Epithelial cell of proximal tubule (primary cell): Measurements from ENCODE around the gene L3MBTL1. TPM values are rescaled to one million over a fixed set of nuclear protein-coding genes. Genes with fewer than 3 reads are reported as not detected.

Experiments
- DNase-seq: peaks from one replicate; pipeline ENCODE4 v3.0.0-alpha.2; 2011; ENCODE audit warnings: low read depth
- H3K4me3 ChIP-seq: 2 replicates; pipeline ENCODE4 v1.5.1; 2011; ENCODE audit warnings: low read depth, mild to moderate bottlenecking, low read length
- CTCF ChIP-seq: conservative IDR thresholded peaks from 2 replicates; pipeline ENCODE4 v1.5.1; 2012; ENCODE audit warnings: low read depth, mild to moderate bottlenecking, low read length
- total RNA-seq: library from RNA; depleted of rRNA; stranded (reverse); fragments of >200 nt; gene quantifications from 2 replicates; pipeline ENCODE4 v1.2.3, GENCODE V29; 2015

The L3MBTL1 gene
- 3.5 and 5.2 TPM in 2 replicates for total RNA-seq

GRCh38 chr20:43507150-43508080, at the start of gene L3MBTL1:
Gene L3MBTL1 (plus strand): TSS chr20:43507697. CDS start chr20:43513504, 5,807 bp downstream.
- no peak for TF ChIP-seq CTCF
- peak within 1 kb of the TSS; percentile 76 for H3K4me3 ChIP-seq
- DNase-seq, result no peak

DNA sequence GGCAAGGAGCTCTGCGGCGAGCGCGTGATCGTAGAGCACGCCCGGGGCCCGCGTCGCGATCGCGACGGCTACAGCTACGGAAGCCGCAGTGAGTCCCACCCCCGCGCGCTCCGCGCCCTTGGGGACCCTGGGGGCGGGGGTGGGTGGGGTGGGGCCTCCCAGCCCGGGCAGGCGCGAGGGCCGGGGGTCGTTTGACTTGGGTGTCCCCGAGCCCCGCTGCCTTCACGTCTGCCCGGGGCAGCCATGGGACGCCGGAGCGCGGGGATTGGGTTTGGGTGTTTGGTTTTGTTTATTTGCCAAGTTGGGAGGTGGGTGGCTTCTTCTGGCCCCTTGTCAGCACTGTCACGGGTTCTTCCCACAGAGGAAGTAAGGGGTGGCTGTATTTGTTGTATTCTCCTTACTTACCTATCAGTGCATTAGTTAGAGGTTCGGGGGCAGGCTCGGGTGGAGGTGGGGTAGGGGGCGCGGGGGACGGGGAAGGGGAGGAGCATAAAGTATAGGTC, 49.0 kb upstream of the L3MBTL1 start:
- H3K4me3 ChIP-seq, result peak overlapping the region; percentile 96
- no peak for DNase-seq
- TF ChIP-seq CTCF, result no peak

DNA sequence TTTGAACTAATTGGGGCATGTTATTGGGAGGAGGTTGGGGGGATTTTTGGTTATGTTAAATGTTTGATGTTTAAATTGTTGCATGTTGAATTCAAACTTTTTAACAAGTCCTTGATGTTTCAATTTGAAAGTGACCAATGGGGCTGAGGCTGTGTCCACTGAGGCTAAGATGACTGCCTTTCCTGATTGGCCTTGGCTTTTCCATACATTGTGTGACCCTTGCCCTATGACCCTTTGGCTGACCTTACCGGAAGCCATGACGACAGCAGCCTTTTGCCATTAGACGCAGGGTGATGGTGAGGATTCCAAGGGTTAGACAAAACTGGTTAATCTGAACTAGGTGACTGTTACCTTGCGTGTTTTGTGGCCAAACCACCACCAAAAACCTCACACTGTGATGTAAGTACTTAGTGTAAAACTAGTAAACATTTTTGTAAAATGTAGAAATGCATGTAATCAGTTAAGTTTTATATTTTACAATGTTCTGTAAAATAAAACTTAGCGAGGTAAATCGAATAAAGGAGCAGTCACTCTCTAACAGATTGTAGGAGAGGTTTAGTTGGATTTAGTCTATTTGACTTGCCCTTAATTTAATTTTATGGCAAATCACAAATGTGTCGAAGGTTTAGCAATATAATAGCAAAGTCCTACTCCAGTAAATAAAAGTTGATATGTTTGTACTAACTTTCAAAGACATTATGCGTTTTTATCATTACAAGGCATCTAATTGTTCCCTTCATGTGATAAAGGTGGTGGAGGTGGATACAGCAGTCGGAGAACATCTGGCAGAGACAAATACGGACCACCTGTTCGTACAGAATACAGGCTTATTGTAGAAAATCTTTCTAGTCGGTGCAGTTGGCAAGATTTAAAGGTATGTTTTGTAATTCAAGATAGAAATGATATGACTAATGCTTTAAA, 48.2 kb upstream of the L3MBTL1 start:
- no peak for DNase-seq
- H3K4me3 ChIP-seq, result peak overlapping the region; percentile 96
- no peak for TF ChIP-seq CTCF

- no peak for TF ChIP-seq CTCF
- no peak for DNase-seq
- no peak overlapping the region for H3K4me3 ChIP-seq
These were observed 47.2 kb upstream of the L3MBTL1 start for GRCh38 chr20:43460172-43460829.

GRCh38 chr20:43460830-43461200, 46.7 kb upstream of the L3MBTL1 start:
- no peak overlapping the region for H3K4me3 ChIP-seq
- no peak for TF ChIP-seq CTCF
- DNase-seq, result no peak

DNA sequence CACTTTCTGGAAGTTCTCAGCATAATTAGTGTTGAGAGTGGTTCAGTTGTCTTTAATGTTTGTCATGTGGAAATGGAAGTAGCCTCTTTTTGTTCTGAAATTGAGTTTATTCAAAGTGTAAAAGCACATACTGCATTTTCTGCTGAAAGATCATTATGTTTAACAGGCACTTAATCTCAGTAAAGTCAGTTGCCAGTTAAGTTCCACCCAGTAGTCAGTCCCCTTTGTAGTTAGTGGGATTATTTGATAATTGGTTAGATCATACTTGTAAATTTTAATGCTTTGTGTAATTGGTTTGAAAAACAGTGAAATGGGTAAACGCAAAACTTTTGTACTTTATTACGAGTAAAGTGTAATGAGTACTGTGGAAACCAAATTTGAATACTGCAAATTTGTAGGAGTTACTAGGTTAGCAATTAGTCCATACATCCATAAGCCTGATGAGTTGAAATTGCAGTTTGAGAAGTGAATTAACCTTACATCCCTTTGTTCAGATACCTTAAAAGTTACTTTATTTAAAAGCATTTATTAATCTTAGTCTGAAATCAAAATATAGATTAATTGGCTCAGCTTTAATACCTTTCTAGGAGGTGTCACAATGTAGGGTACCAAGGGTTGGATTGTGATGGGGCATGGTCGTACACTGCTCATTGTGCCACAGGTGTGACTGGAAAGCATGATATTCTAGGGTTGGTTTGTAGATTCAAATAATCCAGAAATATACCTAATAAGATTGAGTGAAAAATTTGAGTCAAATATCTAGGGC, 45.4 kb upstream of the L3MBTL1 start:
- no peak overlapping the region for H3K4me3 ChIP-seq
- no peak for TF ChIP-seq CTCF
- no peak for DNase-seq
